Activated gamma-delta T cell (primary cell): ENCODE data around the gene ABHD11.
A peak's percentile ranks its signal among the peaks of the same experiment; 100 is the strongest.
"Not testable (repeated sequence)": the region's sequence is repeated elsewhere in the genome, so short reads cannot be mapped to it uniquely, and the experiment has no call there.

Experiments used
- DNase-seq: peaks from one replicate; lab custom pipeline; 2025; lab: John Stamatoyannopoulos, UW
- total RNA-seq, 2 donors: gene quantifications; one replicate each; lab custom pipeline; 2026; lab: John Stamatoyannopoulos, UW

The ABHD11 gene, protein sequence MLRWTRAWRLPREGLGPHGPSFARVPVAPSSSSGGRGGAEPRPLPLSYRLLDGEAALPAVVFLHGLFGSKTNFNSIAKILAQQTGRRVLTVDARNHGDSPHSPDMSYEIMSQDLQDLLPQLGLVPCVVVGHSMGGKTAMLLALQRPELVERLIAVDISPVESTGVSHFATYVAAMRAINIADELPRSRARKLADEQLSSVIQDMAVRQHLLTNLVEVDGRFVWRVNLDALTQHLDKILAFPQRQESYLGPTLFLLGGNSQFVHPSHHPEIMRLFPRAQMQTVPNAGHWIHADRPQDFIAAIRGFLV
- total RNA-seq, result 10.4 to 12.7 reads per million in 2 donors

DNA sequence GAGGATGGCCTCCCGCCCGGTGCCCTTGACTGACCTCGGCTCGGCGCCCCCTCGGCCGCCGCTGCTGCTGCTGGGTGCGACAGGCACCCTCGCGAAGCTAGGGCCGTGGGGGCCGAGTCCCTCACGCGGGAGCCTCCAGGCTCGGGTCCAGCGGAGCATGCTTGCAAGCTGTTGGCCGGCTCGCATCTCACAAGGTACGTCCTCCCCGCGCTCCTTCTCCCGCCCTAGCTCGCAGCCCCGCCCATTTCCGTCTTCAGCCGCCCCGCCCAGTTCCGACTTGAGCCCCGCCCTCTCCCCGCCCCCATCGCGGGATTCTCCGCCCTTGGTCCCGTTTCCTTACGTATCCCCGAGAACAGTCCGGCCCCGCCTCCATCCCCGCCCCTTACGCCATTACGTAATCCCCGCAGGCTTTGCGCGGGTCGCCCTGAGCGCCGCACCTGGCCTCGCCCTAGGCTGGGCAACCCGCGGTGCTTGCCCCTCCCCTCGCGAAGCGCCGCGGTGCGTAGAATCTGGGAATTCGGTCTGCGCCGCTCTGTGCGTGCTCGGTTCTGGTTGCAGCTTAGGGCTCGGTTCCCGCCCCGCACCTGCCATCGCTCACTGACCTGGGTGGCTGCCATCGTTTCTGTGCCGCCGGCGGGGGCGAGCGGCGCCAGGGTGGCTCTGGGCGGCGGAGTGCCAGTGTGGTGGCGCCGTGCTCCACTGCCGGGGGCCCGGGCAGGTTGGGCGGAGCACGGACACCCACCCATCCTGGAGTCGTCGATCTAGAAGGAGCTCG lies at the start of gene ABHD11:
Gene ABHD11, minus strand, starts transcription at position 191 of the 775 bp plus-strand sequence. Its CDS starts 32 bp downstream, at position 159.
- peak; percentile 91 for DNase-seq

DNA sequence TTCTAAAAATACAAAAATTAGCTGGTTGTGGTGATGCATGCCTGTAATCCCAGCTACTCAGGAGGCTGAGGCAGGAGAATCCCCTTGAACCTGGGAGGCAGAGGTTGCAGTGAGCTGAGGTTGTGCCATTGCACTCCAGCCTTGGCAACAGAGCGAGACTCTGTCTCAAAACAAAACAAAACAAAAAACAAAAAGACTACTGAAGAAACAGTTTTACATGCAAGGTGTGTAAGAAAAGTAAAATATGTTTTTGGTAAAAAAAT lies 49.1 kb upstream of the ABHD11 start:
- DNase-seq, result not testable (repeated sequence)

DNA sequence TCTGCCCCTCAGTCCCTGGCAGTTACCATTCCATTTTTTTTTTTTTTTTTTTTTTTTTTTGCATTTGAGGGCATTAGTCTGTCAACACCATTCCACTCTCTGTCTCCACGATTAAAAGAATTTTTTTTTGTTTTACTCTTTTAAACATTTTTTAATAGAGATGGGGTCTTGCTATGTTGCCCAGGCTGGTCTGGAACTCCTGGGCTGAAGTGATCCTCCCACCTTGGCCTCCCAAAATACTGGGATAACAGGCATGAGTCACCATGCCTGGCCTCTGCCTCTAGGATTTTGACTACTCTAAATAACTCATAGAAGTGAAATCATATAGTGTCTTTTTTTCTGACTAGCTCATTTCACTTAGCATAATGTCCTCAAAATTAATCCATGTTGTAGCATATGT lies 48.0 kb upstream of the ABHD11 start:
- no peak for DNase-seq

DNA sequence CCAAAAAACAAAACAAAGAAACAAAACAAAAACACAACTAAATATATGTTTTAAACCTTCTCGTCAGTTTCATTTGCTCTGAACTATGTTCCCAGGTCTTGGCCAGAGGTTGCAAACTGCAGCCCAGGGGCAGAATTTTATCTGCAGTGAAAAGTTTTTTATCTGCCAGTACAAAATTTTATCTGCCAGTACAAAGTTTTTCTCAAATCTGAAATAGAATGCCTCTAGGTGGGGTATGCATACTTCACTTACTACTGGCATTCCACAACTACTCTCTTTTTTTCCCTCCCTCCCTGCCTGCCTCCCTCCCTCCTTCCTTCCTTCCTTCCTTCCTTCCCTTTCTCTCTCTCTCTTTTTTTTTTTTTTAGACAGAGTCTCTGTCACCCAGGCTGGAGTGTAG lies 40.9 kb upstream of the ABHD11 start:
- no peak for DNase-seq

DNA sequence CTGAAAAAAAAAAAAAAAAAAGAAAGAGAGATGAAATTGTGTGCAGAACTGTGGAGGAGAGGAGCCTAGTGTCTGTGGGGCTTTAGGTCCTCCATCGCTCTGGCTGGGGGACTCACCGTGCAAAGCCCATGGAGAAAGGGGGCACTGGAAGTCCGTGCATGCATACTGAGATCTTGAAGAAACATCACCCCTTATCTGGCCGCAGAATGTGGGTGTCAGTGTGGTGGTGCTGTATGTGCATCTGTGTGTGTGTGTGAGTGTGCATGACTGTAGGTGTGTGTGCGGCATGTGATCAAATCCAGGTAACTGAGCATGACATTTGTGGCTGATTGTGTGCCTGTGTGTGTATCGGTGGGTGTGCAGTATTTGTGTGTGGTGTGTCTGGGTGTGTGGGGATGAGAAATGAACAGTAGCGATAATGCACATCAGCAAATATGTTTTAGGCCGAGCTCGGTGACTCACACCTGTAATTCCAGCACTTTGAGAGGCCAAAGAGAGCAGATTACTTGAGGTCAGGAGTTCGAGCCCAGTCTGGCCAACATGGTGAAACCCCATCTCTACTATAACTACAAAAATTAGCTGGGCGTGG lies 40.3 kb upstream of the ABHD11 start:
- no peak for DNase-seq

DNA sequence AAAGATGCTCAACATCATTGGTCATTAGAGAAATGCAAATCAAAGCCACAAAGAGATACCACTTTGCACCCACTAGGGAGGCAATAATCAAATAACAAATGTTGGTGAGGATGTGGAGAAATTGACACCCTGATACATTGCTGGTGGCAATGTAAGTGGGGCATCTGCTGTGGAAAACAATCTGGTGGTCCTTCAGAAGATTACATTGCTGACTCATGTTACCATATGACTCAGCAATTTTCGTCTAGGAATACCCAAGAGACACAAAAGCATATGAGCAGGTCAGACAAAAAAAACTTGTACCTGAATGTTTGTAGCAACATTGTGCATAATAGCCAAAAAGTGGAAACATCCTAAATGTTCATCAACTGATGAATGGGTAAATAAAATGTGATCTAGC lies 36.3 kb upstream of the ABHD11 start:
- no peak for DNase-seq

DNA sequence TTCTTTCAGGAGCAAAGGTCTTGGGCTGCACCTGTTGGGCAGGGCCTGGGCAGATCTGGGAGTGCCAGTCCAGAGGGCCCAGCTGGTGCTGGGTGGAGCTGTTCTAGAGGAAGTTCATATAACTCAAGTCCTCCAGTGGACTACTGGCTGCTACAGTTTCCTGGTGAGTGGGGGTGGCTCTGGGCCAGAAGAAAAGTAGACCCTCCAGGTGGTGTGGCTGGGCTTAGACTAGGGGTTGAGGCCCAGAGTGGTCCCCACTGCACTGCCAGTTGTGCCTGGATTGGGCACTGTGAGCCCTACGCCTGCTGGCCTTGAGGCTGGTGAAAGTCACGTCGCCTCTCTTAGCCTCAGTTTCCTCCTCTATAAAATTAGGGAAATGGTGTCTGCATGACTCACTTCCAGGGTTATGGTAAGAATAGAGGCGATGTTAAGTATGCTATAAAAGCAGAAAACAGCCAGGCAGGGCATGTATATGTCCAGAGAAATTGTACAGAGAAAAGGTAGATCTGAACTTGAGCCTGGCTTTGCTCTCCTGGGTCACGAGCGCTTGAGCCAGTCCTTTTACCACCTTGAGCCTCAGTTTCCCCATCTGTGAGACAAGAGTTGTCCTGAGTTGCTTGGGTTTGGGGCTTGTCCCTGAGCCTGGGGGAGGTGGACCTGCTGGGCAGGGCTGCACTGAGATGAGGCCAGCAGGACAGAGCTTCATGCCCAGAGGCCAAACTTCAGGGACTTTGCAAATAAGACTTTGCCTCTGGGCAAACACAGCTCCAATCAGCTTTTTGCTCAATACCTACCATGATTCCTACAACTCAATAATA lies 35.3 kb upstream of the ABHD11 start:
- no peak for DNase-seq

DNA sequence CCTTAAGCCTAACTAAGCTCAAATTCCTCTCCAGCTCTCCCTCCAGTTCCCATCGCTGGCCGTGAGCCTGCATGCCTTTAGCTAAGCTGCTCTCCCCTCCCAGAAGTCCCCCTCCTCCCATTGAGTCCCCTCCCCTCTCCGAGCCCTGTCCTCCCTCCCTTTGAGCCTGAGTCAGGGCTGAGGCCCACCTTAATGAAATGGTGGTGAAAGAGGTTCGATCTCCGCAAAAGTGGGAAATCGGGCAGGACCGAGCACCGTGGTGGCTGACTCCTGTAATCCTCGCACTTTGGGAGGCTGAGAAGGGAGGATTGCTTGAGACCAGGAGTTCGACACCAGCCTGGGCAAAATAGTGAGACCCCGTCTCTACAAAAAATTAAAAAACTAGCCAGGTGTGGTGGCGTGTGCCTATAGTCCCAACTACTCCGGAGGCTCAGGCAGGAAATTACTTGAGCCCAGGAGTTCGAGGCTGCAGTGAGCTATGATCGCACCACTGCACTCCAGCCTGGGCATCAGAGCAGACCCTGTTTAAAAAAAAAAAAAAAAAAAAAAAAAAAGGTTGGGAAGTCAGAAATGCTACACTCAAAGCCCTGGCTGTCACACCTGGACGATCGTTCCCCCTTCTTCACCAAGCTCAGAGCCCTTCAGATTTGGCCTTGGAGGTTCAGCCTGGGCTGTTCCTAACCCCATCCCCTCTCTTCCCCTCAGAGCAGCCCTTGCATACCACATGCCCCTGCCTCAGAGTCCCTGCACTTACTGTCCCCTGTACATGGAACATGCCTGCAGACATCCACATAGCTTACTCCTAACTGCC lies 32.5 kb upstream of the ABHD11 start:
- no peak for DNase-seq

DNA sequence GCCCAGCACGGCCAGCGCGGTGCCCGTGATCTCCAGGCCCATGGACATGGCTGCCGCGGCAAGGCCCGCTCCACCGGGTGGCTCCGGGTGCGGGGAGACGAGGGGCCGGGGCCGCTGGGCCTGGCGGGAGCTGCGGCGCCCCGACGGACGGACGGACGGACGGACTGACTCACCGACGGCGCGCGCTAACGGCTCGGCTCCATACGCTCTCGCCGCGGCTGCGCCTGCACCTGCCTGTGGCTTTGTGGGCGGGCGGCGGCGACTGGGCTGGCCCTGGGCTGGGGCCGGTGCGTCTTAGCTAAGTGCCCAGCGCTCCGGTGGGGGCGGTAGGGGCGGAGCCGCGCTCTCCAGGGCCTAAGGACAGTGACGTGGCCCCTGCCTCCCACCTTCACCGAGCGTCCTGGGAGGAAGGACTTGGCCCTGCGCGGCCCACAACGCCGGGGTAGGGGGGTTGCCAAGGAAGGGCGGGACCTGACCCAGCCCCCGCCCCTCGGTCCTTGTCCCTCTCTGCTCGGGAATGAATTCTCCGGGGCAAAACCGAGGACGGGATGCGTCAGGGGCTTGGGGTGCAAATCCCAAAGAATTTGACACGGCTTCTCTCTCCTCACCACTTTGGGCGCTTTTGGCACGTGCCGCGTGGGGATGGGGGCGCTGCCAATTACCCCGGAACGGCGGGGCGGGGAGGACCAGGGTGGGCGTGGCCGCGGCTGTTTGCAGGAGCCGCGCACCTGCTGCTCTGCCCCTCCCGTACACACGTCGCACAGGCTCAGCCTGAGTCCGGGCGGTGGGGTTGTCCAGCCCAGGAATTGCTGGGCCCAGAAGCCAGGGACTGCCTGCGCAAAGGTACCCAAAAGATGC lies 31.6 kb upstream of the ABHD11 start, which contains the start of gene CLDN3:
Gene CLDN3, minus strand, starts transcription at position 269 of the 858 bp plus-strand sequence. Its CDS starts 221 bp downstream, at position 48.
- no peak for DNase-seq

DNA sequence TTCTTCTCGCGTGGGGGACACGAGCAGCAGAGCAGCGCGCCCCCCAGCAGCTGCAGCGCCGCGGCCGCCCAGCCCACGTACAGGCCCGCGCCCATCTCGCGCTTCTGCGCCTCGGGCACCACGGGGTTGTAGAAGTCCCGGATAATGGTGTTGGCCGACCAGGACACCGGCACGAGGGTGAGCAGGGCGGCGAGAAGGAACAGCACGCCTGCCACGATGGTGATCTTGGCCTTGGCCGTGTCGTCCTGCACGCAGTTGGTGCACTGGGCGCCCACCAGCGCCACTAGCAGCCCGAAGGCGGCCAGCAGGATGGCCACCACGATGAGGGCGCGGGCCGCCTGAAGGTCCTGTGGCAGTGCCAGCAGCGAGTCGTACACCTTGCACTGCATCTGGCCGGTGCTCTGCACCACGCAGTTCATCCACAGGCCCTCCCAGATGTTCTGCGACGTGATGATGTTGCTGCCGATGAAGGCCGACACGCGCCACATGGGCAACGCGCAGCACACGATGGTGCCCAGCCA lies 30.9 kb upstream of the ABHD11 start:
- no peak for DNase-seq

DNA sequence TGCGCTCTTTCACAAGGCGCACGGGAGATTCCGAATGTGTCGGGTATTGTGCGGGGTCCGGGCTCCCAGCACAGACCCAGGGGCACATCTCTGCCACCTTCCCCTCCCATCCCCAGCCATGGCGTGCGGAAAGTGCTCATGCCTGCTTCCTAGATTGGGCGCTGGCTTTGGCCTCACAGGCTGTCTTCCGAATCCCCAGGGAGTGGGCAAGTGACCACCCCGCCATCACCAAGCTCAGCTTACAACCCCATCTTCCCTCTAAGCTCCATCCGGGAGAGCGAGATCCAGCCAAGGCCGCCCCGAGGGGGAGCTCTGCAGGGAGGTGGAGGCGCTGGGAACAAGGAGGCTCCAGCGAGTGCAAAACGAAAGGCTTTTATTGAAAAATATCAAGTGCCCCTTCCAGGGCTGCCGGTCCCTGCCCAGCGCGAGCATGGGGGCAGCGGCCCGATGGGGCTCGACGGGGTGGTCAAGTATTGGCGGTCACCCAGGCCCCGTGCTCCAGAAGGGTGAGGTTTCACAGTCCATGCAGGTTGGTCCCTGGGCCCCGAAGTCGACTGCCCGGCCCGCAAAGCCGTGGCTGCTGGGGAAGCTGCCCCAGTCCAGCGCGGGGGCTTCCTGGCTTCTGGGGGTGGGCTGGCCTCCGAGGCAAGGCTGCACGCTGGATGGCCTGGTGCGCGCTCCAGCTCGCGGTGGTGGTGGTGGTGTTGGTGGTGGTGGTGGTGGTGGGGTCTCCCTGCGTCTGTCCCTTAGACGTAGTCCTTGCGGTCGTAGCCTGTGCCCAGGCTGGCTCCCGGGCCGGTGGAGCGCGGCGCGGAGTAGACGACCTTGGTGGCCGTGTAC lies 30.3 kb upstream of the ABHD11 start:
- no peak for DNase-seq

DNA sequence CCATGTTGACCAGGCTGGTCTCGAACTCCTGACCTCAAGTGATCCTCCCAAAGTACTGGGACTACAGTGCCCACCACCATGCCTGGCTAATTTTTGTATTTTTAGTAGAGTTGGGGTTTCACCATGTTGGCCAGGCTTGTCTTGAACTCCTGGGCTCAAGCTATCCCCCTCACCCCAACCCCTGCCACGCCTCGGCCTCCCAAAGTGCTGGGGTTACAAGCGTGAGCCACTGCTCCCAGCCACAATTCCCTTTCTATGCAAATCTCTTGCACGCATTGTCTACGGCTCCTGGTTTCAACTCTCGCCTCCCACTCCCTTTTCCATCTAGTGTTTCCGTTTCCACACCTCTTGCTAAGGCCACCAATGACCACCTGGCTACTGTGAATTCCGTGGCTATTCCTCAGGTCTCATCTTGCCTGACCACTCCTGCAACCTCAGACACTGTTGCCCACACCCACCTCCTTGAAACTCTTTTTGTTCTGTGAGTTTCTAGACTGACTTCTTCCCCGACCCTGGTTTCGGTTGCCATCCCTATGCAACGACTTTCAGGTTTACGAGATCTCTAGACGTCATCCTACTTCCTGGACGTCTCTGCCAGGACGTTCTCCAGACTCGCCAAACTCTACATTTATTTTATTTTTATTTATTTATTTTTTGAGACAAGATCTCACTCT lies 28.1 kb upstream of the ABHD11 start:
- DNase-seq, result no peak

DNA sequence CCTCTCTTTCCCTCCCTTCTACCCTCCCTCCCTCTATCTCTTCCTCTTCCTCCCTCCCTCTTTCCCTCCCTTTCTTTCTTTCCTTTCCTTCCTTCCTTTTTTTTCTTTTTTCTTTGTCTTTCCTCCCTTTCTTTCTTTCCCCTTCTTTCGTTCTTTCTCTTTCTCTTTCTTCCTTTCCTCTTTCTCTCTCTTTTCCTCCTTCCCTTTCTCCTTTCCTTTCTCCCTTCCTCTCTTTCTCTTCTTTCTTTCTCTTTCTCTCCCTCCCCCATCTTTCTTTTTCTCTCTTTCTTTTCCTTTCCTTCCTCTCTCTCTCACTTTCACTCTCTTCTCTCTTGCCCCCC lies 24.0 kb upstream of the ABHD11 start:
- DNase-seq, result no peak

DNA sequence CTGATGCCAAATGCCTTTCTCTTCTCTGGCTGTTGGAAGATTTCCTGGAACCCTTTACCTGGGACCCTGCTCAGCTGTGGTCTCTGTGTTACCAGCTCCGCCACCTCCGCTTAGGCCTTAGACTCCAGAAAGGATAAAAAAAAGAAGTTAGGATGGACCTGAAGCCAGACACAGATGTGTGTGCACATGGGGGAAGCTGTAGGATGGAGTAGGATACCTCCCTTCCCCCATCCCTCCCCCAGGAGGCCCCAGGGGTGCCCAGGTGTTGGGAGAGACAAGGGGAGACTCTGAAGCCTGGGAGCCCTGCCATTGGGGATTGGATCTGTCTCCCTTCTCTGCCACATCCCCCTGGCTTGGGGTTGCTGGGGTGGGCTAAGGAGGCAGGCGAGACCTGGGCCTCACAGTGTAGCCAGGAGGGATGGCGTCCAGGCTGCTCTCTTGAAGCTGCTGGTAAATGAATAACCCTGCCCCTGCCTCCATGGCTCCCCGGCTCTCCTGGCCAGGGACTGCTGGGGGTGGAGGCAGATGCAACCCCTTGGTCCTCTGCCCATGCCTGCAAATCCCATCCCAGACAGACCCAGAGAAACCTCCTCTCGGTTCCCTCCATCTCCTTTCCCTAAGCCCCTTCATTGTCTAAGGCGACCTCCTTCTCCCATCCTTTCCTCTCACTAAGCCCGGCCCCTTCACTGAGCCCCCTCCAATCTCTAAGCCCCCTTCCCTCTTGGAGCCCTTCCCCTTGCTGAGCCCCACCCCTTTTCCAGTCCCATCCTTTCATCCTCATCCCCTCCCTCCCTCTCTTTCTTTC lies 23.5 kb upstream of the ABHD11 start:
- no peak for DNase-seq

DNA sequence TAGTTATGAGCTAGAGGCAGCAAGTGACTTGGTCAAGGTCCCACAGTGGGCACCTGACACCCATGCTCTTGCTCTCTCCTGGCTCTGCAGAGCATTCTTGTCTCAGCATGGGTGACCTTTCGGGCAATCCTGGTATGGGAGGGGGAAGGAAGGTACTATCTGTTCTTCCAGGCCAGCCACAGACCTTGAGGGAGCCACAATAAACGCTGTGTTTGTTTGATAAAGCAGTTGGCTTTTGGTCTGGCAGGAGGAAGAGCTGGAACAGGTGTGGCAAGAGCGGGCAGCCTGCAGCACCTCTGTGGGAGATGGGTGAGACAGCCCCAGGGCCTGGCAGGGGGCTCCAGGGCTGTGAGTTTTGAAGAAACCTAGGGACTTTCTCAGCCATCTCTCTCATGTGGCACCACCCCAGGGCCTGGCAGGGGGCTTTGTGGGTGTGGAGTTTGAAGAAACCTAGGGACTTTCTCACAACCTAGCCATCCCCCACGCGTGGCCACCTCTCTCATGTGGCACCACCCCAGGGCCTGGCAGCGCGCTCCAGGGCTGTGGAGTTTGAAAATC lies 20.1 kb upstream of the ABHD11 start:
- no peak for DNase-seq

DNA sequence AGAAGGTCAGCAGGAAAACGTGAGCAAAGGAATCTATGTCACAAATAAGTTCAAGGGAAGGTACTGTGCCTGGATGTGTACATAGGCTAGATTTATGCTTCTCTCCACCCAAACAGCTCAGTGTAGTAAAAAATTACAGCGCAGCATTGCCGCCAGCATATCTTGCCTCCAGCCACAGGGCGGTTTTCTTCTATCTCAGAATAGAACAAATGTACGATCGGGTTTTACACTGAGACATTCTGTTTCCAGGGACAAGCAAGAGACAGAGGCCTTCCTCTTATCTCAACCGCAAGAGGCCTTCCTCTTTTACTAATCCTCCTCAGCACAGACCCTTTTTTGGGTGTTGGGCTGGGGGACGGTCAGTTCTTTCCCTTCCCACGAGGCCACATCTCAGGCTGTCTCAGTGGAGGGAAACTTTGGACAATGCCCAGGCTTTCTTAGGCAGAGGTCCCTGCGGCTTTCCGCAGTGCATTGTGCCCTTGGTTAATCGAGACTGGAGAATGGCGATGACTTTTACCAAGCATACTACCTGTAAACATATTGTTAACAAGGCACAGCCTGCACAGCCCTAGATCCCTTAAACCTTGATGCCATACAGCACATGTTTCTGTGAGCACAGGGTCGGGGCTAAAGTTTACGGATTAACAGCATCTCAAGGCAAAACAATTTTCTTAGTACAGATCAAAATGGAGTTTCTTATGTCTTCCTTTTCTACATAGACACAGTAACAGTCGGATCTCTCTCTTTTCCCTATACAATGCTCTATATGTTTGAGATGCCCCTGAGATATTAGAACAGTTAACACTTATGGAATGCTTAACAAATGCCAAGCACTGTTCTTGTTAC lies 11.6 kb upstream of the ABHD11 start:
- no peak for DNase-seq

DNA sequence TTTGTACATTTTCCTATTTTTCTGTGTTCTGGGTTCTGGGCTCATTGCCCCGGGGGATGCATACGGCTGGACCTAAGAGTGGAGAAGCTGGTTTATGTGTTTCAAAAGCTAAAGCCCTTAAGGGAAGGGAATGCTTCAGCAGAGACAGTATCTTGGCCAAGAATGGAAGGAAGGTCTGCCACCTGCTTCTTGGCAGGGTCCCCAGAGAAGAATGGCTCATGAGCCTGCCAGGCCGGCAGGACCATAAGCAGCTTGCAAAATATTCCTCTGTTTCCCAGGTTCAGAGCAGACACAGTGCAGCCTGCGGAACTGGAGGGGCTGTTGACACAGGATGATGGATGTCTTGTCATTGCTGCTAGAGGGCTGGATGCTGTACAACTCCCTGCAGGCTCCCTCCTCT lies 7.8 kb upstream of the ABHD11 start:
- DNase-seq, result no peak
